SK-N-SH treated with all-trans-retinoic acid at 6 μM for 48 hours (cell line): ENCODE measurements around the gene STARD3.

Source experiments
- ARNTL ChIP-seq: fragments of 450-650 bp; formaldehyde crosslinking; IDR thresholded peaks from 2 replicates; pipeline ENCODE4 v1.5.0; 2020; ENCODE audit warnings: low read depth, mild to moderate bottlenecking, moderate library complexity, borderline replicate concordance
- BACH2 ChIP-seq: fragments of 250-450 bp; sonication (Bioruptor Pico); IDR thresholded peaks from 2 replicates; pipeline ENCODE4 v1.9.0; 2021; ENCODE audit warnings: mild to moderate bottlenecking, borderline replicate concordance
- CSDC2 ChIP-seq: fragments of 250-450 bp; sonication (Bioruptor Pico); IDR thresholded peaks from 2 replicates; pipeline ENCODE4 v1.5.0; 2020; ENCODE audit warnings: mild to moderate bottlenecking, moderate library complexity
- ESRRG ChIP-seq: fragments of 250-450 bp; sonication (Bioruptor Pico); IDR thresholded peaks from 2 replicates; pipeline ENCODE4 v1.6.1; 2021; ENCODE audit warnings: mild to moderate bottlenecking
- OSR1 ChIP-seq: fragments of 250-450 bp; sonication (Bioruptor Pico); IDR thresholded peaks from 2 replicates; pipeline ENCODE4 v1.8.0; 2022; ENCODE audit warnings: moderate library complexity, mild to moderate bottlenecking, inconsistent platforms
- ZFP3 ChIP-seq: fragments of 250-450 bp; sonication (Bioruptor Pico); IDR thresholded peaks from 2 replicates; pipeline ENCODE4 v1.5.0; 2020; ENCODE audit warnings: mild to moderate bottlenecking, moderate library complexity
- ZFP30 ChIP-seq: fragments of 450-650 bp; formaldehyde crosslinking; IDR thresholded peaks from 2 replicates; pipeline ENCODE4 v1.5.0; 2022; ENCODE audit warnings: mild to moderate bottlenecking, moderate library complexity
- ZNF70 ChIP-seq: fragments of 450-650 bp; formaldehyde crosslinking; IDR thresholded peaks from 2 replicates; pipeline ENCODE4 v1.5.0; 2020; ENCODE audit warnings: mild to moderate bottlenecking, moderate library complexity
- TF ChIP-seq, protein P1 (sequence below): fragments of 250-450 bp; sonication (Bioruptor Pico); IDR thresholded peaks from 2 replicates; pipeline ENCODE4 v1.8.0; 2021; ENCODE audit warnings: low read depth, mild to moderate bottlenecking, moderate library complexity, borderline replicate concordance
- TF ChIP-seq, protein P2 (sequence below): fragments of 250-450 bp; sonication (Bioruptor Pico); IDR thresholded peaks from 2 replicates; pipeline ENCODE4 v1.5.0; 2020; ENCODE audit warnings: mild to moderate bottlenecking, moderate library complexity
- TF ChIP-seq, protein P3 (sequence below): fragments of 250-450 bp; sonication (Bioruptor Pico); IDR thresholded peaks from 2 replicates; pipeline ENCODE4 v1.5.1; 2021; ENCODE audit warnings: mild to moderate bottlenecking, moderate library complexity
- TF ChIP-seq, protein P4 (sequence below): fragments of 250-450 bp; sonication (Bioruptor Pico); IDR thresholded peaks from 2 replicates; pipeline ENCODE4 v1.8.0; 2020; ENCODE audit warnings: mild to moderate bottlenecking, moderate library complexity, borderline replicate concordance
- TF ChIP-seq, protein P5 (sequence below): fragments of 250-450 bp; sonication (Bioruptor Pico); IDR thresholded peaks from 2 replicates; pipeline ENCODE4 v1.5.1; 2020; ENCODE audit warnings: low read depth, mild to moderate bottlenecking, moderate library complexity

DNA sequence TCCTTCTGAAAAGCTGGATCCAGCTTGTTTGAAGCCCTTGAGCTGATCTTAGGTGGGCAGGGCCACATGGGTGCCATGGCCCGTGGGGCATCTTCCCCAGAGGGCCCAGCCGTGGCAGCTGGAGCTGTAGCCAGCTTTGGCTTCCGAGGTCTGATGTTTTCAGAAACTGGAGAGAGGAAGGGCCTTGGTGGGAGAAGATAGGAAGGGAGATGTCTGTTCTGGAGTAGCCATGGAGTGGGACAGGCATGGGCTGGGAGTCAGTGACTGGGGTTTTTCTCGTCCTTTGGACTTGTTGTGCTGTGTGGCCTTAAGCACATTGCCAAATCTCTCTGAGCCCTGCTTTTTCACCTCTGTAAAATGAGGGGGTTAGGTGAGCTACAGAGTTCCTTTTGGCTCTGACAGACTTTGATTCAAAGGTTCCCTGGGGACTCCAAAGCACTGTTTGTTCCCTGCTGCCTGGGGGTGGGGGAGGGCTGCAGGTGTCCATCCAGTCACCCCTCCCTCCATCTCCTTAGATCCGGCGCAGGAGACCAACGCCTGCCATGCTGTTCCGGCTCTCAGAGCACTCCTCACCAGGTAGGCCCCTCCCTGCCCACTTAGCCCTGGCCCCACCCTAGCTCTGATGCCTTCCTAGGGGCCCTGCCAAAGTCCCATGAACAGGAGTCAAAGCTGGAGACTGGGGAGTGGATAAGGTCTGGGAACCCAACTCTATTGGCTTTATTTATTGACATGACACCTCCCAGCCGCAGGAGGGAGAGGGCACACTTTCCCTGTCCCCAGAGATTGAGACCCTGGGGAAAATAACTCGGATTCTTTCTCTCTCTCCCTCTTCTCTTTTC is 8.1 kb upstream of the STARD3 start:
- TF ChIP-seq ZNF70 (CRISPR knock-in tag) (no peak), OSR1 (CRISPR knock-in tag) (no peak), ZFP30 (CRISPR knock-in tag) (no peak), ZFP3 (CRISPR knock-in tag) (no peak), CSDC2 (no peak), ARNTL (CRISPR knock-in tag) (no peak), ESRRG (no peak), BACH2 (no peak)
- TF ChIP-seq, protein P1, sequence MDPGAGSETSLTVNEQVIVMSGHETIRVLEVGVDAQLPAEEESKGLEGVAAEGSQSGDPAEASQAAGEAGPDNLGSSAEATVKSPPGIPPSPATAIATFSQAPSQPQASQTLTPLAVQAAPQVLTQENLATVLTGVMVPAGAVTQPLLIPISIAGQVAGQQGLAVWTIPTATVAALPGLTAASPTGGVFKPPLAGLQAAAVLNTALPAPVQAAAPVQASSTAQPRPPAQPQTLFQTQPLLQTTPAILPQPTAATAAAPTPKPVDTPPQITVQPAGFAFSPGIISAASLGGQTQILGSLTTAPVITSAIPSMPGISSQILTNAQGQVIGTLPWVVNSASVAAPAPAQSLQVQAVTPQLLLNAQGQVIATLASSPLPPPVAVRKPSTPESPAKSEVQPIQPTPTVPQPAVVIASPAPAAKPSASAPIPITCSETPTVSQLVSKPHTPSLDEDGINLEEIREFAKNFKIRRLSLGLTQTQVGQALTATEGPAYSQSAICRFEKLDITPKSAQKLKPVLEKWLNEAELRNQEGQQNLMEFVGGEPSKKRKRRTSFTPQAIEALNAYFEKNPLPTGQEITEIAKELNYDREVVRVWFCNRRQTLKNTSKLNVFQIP: no peak
- TF ChIP-seq, protein P2, sequence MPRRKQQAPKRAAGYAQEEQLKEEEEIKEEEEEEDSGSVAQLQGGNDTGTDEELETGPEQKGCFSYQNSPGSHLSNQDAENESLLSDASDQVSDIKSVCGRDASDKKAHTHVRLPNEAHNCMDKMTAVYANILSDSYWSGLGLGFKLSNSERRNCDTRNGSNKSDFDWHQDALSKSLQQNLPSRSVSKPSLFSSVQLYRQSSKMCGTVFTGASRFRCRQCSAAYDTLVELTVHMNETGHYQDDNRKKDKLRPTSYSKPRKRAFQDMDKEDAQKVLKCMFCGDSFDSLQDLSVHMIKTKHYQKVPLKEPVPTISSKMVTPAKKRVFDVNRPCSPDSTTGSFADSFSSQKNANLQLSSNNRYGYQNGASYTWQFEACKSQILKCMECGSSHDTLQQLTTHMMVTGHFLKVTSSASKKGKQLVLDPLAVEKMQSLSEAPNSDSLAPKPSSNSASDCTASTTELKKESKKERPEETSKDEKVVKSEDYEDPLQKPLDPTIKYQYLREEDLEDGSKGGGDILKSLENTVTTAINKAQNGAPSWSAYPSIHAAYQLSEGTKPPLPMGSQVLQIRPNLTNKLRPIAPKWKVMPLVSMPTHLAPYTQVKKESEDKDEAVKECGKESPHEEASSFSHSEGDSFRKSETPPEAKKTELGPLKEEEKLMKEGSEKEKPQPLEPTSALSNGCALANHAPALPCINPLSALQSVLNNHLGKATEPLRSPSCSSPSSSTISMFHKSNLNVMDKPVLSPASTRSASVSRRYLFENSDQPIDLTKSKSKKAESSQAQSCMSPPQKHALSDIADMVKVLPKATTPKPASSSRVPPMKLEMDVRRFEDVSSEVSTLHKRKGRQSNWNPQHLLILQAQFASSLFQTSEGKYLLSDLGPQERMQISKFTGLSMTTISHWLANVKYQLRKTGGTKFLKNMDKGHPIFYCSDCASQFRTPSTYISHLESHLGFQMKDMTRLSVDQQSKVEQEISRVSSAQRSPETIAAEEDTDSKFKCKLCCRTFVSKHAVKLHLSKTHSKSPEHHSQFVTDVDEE: no peak
- TF ChIP-seq, protein P3, sequence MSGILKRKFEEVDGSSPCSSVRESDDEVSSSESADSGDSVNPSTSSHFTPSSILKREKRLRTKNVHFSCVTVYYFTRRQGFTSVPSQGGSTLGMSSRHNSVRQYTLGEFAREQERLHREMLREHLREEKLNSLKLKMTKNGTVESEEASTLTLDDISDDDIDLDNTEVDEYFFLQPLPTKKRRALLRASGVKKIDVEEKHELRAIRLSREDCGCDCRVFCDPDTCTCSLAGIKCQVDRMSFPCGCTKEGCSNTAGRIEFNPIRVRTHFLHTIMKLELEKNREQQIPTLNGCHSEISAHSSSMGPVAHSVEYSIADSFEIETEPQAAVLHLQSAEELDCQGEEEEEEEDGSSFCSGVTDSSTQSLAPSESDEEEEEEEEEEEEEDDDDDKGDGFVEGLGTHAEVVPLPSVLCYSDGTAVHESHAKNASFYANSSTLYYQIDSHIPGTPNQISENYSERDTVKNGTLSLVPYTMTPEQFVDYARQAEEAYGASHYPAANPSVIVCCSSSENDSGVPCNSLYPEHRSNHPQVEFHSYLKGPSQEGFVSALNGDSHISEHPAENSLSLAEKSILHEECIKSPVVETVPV (CRISPR knock-in tag): no peak
- TF ChIP-seq, protein P4, sequence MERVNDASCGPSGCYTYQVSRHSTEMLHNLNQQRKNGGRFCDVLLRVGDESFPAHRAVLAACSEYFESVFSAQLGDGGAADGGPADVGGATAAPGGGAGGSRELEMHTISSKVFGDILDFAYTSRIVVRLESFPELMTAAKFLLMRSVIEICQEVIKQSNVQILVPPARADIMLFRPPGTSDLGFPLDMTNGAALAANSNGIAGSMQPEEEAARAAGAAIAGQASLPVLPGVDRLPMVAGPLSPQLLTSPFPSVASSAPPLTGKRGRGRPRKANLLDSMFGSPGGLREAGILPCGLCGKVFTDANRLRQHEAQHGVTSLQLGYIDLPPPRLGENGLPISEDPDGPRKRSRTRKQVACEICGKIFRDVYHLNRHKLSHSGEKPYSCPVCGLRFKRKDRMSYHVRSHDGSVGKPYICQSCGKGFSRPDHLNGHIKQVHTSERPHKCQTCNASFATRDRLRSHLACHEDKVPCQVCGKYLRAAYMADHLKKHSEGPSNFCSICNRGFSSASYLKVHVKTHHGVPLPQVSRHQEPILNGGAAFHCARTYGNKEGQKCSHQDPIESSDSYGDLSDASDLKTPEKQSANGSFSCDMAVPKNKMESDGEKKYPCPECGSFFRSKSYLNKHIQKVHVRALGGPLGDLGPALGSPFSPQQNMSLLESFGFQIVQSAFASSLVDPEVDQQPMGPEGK: no peak
- TF ChIP-seq, protein P5, sequence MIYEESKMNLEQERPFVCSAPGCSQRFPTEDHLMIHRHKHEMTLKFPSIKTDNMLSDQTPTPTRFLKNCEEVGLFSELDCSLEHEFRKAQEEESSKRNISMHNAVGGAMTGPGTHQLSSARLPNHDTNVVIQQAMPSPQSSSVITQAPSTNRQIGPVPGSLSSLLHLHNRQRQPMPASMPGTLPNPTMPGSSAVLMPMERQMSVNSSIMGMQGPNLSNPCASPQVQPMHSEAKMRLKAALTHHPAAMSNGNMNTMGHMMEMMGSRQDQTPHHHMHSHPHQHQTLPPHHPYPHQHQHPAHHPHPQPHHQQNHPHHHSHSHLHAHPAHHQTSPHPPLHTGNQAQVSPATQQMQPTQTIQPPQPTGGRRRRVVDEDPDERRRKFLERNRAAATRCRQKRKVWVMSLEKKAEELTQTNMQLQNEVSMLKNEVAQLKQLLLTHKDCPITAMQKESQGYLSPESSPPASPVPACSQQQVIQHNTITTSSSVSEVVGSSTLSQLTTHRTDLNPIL (CRISPR knock-in tag): no peak
